NCI-H2196 treated with DMSO at 0.1 percent for 48 hours (cell line): ENCODE measurements around the gene DDX59.

Experiments
- DNase-seq: peaks from one replicate; lab custom pipeline; 2025; ENCODE audit not compliant: unreplicated experiment; lab: John Stamatoyannopoulos, UW

DDX59 gene

DNA sequence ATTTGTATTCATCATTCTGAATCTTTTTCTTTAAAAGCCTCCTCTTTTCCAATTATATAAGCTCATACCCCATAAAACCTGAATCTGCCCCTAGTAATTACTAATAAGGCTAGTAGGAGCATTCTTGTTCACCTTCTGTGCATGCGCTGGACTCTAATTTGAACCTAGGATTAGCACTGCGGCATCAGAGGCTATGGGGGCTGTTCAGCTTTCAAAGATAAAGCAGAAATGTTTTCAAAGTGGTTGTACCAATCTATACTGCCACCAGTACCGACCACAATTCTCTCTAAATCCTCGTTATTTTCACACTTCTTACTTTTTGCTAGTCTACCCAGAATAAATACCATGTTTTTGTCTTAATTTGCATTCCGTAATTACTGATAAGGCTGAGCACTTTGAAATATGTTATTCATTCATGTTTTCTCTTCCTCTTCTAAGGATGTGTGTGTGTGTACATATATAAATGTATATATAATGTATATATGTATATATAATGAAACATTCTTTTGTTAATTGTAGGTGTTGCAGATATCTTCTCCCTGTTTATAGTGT lies 1.6 kb upstream of the DDX59 start:
- no peak for DNase-seq

GRCh38 chr1:200670242-200671118 lies 773 bp upstream of the DDX59 start:
- peak; percentile 58 for DNase-seq

GRCh38 chr1:200668514-200669313 lies 993 bp downstream of the DDX59 start:
- DNase-seq: no peak

DNA sequence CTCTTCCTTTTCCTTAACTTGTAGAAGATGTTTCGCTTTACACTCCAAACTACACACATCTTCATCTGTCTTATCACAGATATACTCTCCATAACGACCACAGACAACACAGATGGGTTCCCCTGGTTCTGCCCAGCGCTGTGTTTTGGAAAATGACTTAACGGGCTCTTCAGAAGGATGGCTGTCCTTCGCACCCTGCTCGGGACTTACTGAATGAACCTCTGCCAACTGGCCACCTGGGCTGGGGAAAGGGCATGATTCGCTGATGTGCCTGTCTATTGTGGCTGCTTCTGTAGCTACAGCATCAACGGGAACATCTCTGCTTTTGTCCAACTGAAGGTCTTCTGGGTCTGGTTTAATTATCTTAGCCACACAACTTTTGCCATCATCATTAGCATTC lies 3.4 kb downstream of the DDX59 start:
- DNase-seq: no peak

- no peak for DNase-seq
Observed at GRCh38 chr1:200665861-200666260, 3.8 kb downstream of the DDX59 start.

DNA sequence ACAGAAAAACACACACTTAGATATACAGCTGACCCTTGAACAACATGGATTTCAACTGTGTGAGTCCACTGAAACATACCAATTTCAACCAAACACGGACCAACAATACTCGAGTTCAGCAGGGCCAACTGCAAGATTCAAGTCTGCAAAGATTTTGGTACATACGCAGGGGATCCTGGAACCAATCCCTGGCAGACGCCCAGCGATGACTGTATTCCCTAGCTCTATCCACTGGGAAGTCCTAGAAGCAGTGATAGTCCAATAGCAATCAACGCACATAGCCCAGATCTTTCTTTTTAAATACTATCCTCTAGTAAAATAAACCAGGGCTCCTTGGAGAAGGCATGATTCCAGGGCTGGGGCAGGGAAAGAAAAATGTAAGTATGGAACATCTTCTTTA lies 9.0 kb downstream of the DDX59 start:
- no peak for DNase-seq

DNA sequence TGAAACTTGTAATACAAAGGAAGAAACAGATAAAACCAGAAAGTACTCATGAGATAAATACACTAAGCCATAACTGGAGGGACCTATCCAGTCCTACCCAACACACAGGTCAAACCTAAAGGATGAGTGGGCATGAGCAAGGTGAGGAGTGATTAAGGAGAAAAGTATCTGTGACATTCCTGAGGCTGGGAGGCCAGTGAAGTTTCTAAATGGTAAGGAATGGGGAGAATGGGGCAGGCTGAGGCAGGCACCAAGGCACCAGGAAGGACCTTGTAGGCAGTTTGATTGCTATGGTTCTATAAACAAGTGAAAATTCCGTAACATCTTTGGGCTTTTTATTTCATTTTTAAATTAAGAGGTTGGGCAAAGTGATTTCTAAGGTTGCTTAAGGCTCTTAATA lies 10.4 kb downstream of the DDX59 start:
- no peak for DNase-seq

DNA sequence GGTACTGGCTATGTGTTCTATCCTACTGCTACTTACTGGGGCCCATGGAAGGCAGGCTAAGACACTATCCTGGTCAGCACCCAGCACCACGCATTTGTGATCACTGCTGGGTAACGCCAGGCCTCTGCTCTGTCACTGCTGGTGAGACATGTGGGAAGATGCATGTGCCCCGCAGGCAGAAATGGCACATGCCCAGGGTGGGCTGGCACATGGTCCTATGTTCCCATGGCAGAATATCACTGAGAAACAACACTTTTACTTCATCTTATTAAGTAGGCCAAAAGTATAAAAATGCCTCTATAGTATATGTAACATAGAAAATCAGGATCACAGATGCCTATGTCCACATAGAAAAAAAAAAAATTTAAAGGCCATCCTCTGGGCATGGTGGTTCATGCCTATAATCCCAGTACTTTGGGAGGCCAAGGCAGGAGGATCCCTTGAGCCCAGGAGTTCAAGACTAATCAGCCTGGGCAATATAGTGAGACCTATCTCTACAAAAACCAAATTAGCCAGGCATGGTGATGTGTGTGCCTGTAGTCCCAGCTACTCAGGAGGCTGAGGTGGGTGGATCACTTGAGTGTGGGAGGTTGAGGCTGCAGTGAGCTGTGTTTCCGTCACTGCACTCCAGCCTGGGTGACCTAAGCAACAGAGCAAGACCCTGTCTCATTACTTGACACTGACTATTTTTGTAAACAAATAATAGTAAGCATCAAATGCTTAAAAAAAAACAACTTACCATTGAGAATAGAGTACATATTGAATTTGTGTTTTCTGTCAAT lies 11.5 kb downstream of the DDX59 start:
- DNase-seq: no peak

DNA sequence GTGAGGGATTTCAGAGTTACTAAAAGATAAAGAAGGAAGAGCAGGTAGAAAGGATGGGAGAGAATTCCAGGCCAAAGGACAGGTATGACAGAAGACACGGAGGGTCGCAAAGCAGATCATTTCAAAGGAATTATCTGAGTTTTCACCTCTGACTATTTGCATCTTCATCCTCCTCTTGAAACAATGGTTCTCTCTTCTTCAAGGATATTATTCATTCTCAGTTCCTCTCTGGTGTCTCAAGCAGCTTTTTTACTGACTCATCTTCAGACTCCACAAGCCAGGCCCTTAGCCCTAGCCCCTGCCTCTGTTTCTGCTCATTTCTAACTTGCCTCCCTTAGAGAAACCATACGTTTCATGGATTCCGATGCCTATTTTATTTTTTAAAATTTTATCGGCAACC lies 15.0 kb downstream of the DDX59 start:
- no peak for DNase-seq

GRCh38 chr1:200653022-200653462 lies 16.7 kb downstream of the DDX59 start:
- DNase-seq: no peak

- DNase-seq: no peak
Observed at GRCh38 chr1:200652378-200652777, 17.3 kb downstream of the DDX59 start.

DNA sequence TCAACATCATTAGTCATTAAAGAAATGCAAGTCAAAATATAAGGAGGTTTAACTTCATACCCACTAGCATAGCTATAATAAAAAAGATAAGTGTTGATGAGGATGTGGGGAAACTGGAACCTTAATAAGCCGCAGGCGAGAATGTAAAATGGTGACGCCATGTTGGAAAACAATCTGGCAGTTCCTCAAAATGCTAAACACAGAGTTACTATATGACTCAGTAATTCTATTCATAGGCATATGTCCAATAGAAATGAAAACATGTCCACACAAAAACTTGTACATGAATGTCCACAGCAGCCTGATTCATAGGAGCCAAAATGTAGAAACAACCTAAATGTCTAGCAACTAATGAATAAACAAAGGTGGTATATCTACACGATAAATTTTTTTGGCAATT lies 23.2 kb downstream of the DDX59 start:
- DNase-seq: no peak

DNA sequence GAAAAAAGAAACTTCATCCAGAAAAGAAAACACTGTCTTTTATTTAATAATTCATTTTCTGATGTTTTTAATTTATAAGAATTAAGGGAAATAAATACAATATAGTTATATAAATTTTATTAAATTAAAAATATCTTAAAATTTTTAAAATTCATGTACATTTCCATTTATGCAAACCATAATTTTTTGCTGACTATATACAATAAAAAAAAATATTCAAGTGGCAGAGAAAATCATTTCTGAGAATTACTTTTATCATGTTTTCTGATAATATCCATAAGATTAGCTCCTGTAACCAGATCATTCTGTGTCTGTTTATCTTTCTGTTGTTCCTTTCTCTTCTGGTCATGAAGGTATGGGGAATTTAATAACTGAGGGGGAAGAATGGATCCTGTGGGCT lies 25.7 kb downstream of the DDX59 start:
- no peak for DNase-seq

DNA sequence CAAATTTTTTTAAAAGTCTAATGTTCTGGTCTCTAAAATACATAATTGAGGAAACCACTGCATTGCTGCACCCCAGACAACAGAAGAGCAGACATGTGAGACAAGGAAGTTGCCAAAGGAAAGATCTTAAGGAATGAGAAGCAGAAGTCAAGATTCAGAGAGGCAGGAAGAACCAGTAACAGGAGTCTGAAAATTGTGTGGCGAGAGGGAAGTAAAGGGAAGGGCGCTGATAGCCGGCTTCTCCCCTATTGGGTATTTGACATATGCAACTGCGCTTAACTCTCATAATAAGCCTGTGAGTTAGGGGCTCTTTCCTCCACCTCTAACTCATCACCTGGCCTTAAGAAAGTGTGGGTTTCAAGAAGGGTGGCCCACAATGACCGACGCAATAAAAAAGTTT lies 27.2 kb downstream of the DDX59 start:
- no peak for DNase-seq

GRCh38 chr1:200640963-200641401 lies 28.7 kb downstream of the DDX59 start:
- DNase-seq: no peak

DNA sequence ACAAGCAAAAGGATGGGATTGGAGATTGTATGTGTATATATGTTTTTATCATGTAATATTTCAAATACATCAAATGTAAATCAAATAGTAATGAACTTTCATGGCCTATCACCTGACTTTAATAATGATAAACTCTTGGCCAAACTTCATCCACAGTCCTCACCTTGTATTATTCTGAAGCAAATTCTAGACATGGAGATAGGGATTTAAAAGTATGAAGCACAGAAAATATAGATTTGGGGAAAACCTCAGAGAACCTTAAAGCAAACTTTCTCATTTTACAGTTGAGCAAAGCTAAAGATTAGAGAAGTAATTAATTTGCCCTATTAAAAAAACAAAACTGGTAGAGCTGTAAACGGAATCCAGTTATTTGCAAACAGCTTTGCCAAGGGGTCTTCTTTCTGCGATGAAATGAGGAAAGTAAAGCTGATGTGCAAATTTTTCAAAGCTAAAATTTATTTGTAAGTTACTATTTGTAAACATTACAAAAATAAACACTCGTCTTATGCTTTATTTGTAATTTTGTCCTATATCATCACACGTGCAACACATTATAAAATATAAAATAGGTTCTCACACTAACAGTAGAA lies 29.2 kb downstream of the DDX59 start:
- DNase-seq: no peak

GRCh38 chr1:200638073-200638472 lies 31.6 kb downstream of the DDX59 start:
- no peak for DNase-seq

- no peak for DNase-seq
Observed at GRCh38 chr1:200636681-200637080, 33.0 kb downstream of the DDX59 start.

DNA sequence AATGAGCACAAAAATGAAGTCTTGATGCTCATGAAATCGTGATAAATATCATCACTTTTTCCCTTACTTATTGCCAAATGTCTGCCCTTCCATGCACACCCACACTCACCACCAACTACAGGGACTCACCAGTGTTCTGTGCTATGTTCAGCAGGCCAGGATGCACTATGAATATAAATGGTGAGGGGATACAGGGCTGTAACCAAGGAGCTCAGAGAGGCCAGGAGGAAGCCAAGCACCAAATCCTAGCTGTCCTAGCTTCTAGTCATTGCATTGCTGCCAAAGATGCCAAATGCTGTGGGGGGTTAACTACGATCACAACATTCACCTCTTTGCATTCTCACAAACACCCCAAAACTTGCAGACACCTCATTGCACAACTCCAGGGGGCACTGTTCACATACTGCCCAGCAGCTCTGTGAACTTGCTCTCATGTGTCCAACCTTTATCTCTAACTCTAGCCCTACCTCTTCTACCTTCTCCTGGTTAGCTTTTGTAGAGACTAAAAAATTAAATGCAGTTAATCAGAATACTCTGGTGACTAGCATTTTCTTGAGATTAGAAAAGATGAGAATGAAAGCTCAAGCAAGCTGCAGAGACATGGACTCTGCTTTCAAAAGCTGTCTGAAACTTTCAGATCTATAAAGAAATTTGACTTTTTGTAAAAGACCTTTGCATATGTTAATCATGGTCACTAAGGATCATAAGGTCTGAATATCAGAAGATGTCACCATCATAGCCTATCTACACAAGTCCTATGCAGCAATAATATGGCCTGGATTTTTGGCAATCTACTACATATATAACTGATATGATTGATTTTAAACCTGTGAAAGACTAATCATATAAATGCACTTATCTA lies 35.2 kb downstream of the DDX59 start:
- DNase-seq: no peak

- DNase-seq: no peak
Observed at GRCh38 chr1:200631375-200631774, 38.3 kb downstream of the DDX59 start.
